CD8-positive, alpha-beta memory T cell (primary cell): ENCODE results near the gene CNNM2. TPM values are rescaled to one million over a fixed set of nuclear protein-coding genes. Genes with fewer than 3 reads are reported as not detected.

ENCODE experiments used
- CTCF ChIA-PET: fragments of 350-600 bp; sonication (Branson Sonifier 250); formaldehyde crosslinking; loops from one replicate; lab custom pipeline; 2021; ENCODE audit warnings: antibody characterized with exemption; lab: Charles Lee
- POLR2A ChIA-PET: fragments of 350-600 bp; sonication (Branson Sonifier 250); formaldehyde crosslinking; loops from one replicate; lab custom pipeline; 2021; ENCODE audit warnings: antibody characterized with exemption; lab: Charles Lee
- DNase-seq, 5 donors: peaks; one replicate each; pipeline versions ENCODE4 v3.0.0 to v3.0.0-alpha.2; 2020 to 2022; ENCODE audit warnings: mixed read lengths in 1 of 5
- H3K27ac ChIP-seq: one replicate; pipeline ENCODE4 v1.7.0; 2013; ENCODE audit warnings: low read depth, mild to moderate bottlenecking, low read length, moderate library complexity
- H3K27me3 ChIP-seq: 2 replicates; pipeline ENCODE4 v1.7.0; 2013; ENCODE audit warnings: low read length, mild to moderate bottlenecking; ENCODE audit not compliant: insufficient read depth, poor library complexity, severe bottlenecking
- H3K36me3 ChIP-seq: 2 replicates; pipeline ENCODE4 v1.7.0; 2013; ENCODE audit warnings: mild to moderate bottlenecking, low read length, moderate library complexity; ENCODE audit not compliant: insufficient read depth
- H3K4me1 ChIP-seq: 2 replicates; pipeline ENCODE4 v1.7.0; 2013; ENCODE audit warnings: mild to moderate bottlenecking, low read length, moderate library complexity; ENCODE audit not compliant: insufficient read depth
- H3K4me3 ChIP-seq: 2 replicates; pipeline ENCODE4 v1.7.0; 2013; ENCODE audit warnings: mild to moderate bottlenecking, low read length
- H3K9me3 ChIP-seq: 2 replicates; pipeline ENCODE4 v1.7.0; 2013; ENCODE audit warnings: mild to moderate bottlenecking, low read length
- H3K27ac Mint-ChIP-seq, 8 donors: one replicate each; pipeline ENCODE4 v1.8.0; 2020 to 2021; ENCODE audit warnings: mixed read lengths in 8 of 8, mild to moderate bottlenecking in 6 of 8, inconsistent platforms in 3 of 8, moderate library complexity in 3 of 8
- H3K27me3 Mint-ChIP-seq, 2 donors: one replicate each; pipeline ENCODE4 v1.8.0; 2020 to 2021; ENCODE audit warnings: mixed read lengths in 2 of 2, mild to moderate bottlenecking in 1 of 2, moderate library complexity in 1 of 2
- H3K36me3 Mint-ChIP-seq, 3 donors: one replicate each; pipeline ENCODE4 v1.8.0; 2020 to 2021; ENCODE audit warnings: mixed read lengths in 3 of 3, inconsistent platforms in 1 of 3, mild to moderate bottlenecking in 1 of 3
- H3K4me1 Mint-ChIP-seq, 3 donors: one replicate each; pipeline ENCODE4 v1.8.0; 2020 to 2021; ENCODE audit warnings: mixed read lengths in 3 of 3, inconsistent platforms in 1 of 3, mild to moderate bottlenecking in 1 of 3
- H3K4me3 Mint-ChIP-seq, 7 donors: one replicate each; pipeline ENCODE4 v1.8.0; 2020 to 2021; ENCODE audit warnings: mixed read lengths in 7 of 7, mild to moderate bottlenecking in 6 of 7, moderate library complexity in 4 of 7, inconsistent platforms in 2 of 7
- H3K9me3 Mint-ChIP-seq, 5 donors: one replicate each; pipeline ENCODE4 v1.8.0; 2020 to 2022; ENCODE audit warnings: mixed read lengths in 5 of 5, mild to moderate bottlenecking in 3 of 5, moderate library complexity in 2 of 5, inconsistent platforms in 1 of 5
- polyA plus RNA-seq: library from polyadenylated mRNA; unstranded; fragments of 300-500 nt; fragmentation: Illumina TruSeq; gene quantifications from one replicate; pipeline ENCODE4 v1.2.3, GENCODE V29; 2021
- total RNA-seq, 2 experiments: library from RNA; stranded (reverse); gene quantifications; one replicate each; pipeline ENCODE4 v1.2.3, GENCODE V29; 2021

CNNM2 gene
- total and polyA plus RNA-seq, 3 experiments from 2014 or later, result 5.0 to 6.2 (median 6.1) TPM

- H3K4me3 ChIP-seq, result no peak overlapping the region
- H3K27me3 ChIP-seq, result no peaks in the 10 kb centered on the region
- Mint-ChIP-seq H3K4me3 (peak overlapping the region in 3 of 7 donors; percentile 4 to 55 (median 13)), H3K4me1 (peaks cover 24 to 28% (median 27%) of the 10 kb centered on the region in 3 donors), H3K27ac (peak overlapping the region in 7 of 8 donors; percentile 45 to 93 (median 68)), H3K9me3 (no peaks in the 10 kb centered on the region), H3K27me3 (no peaks in the 10 kb centered on the region), H3K36me3 (peaks cover 0 to 20% (median 17%) of the 10 kb centered on the region in 3 donors)
- H3K4me1 ChIP-seq, result peaks cover 18% of the 10 kb centered on the region
- ChIA-PET POLR2A (interaction anchor here (0.6 to 1.5 kb wide), 2 partner anchors 152 to 234 kb away, joined by 3 to 6 read pairs; partner anchors contain the start of gene CNNM2), CTCF (interaction anchor here (1.0 to 6.3 kb wide), 5 partner anchors 9 to 235 kb away, joined by 3 to 77 read pairs (median 4); partner anchors contain the start of gene CNNM2)
- no peaks in the 10 kb centered on the region for H3K9me3 ChIP-seq
- H3K36me3 ChIP-seq, result no peaks in the 10 kb centered on the region
- peak; percentile 50 to 83 (median 63) for DNase-seq
- H3K27ac ChIP-seq, result no peak overlapping the region
These were observed 151.6 kb downstream of the CNNM2 start for GRCh38 chr10:103069453-103070331.

DNA sequence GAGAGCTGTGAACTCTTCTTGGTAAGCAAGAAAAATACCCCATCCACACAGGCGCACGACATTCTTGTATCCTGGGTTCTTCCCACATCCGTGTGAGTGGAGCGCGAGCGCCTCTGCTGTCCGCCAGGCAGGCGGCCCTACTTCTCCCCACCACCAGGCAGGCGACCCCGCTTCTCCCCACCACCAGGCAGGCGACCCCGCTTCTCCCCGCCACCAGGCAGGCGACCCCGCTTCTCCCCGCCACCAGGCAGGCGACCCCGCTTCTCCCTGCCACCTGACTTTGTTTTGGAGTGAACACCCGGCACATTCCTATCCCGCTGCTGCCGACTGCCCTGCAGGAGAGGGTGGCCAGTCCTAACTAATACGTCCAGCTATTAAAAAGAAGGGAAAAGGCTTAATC, 154.2 kb downstream of the CNNM2 start:
- DNase-seq, result no peak
- H3K27ac ChIP-seq, result no peak overlapping the region
- H3K36me3 ChIP-seq, result no peaks in the 10 kb centered on the region
- CTCF ChIA-PET, result interaction anchor here (6.3 kb wide), 1 partner anchor 157 kb away, joined by 77 read pairs; the partner anchor contains the start of gene CNNM2
- H3K4me1 Mint-ChIP-seq, result peaks cover 24 to 28% (median 27%) of the 10 kb centered on the region in 3 donors
- H3K4me3 Mint-ChIP-seq, result no peak overlapping the region
- POLR2A ChIA-PET, result no interaction called here
- H3K27me3 ChIP-seq, result no peaks in the 10 kb centered on the region
- H3K4me3 ChIP-seq, result no peak overlapping the region
- no peak overlapping the region for H3K27ac Mint-ChIP-seq
- H3K9me3 ChIP-seq, result no peaks in the 10 kb centered on the region
- peaks cover 18% of the 10 kb centered on the region for H3K4me1 ChIP-seq
- no peaks in the 10 kb centered on the region for H3K27me3 Mint-ChIP-seq
- H3K9me3 Mint-ChIP-seq, result no peaks in the 10 kb centered on the region
- peaks cover under 1 to 39% (median 14%) of the 10 kb centered on the region in 3 donors for H3K36me3 Mint-ChIP-seq

DNA sequence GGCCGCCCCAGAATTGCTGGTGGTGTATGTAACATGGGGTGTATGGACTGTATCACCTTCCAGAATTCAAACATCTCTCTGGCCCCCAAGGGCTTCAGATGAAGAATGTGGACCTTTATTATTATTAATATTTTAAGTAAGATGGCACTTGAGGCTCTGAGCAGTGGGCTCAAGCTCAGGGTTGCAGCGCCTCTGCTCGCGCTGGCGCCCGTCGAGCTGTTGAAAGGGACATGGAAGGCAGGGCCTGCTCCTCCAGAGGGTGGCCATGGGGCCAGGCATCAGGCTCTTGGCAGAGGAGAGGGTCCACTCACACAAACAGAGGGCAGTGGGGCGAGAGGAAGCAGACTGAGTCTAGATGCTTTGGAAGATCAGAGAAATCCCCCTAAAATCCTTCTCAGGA, 154.8 kb downstream of the CNNM2 start:
- Mint-ChIP-seq H3K36me3 (peaks cover 5 to 44% (median 18%) of the 10 kb centered on the region in 3 donors), H3K4me3 (no peak overlapping the region), H3K4me1 (peaks cover 24 to 28% (median 27%) of the 10 kb centered on the region in 3 donors), H3K9me3 (no peaks in the 10 kb centered on the region), H3K27ac (no peak overlapping the region), H3K27me3 (no peaks in the 10 kb centered on the region)
- Histone ChIP-seq H3K36me3 (peaks cover under 1% of the 10 kb centered on the region), H3K27ac (no peak overlapping the region), H3K4me3 (no peak overlapping the region), H3K9me3 (no peaks in the 10 kb centered on the region), H3K27me3 (no peaks in the 10 kb centered on the region), H3K4me1 (peaks cover 18% of the 10 kb centered on the region)
- no peak for DNase-seq
- ChIA-PET POLR2A (no interaction called here), CTCF (interaction anchor here (1.1 kb wide), 1 partner anchor 156 kb away, joined by 3 read pairs; no protein-coding TSS in a partner anchor)

DNA sequence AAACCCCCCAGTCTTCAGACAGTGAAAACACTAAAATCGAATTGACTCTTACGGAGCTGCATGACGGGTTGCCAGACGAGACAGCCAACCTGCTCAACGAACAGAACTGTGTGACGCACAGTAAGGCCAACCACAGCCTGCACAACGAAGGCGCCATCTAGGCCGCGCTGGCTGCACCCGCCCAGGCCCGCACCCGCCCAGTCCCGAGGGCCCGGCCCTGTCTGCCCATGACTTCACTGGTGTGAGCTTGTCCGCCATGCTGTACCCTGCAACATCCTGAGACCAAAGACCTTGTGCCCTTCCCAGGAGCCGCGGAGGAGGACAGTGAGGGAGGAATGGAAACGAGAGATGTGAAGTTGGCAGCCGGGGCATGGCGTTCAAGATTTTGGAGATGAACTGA, 158.9 kb downstream of the CNNM2 start:
- Histone ChIP-seq H3K27me3 (no peaks in the 10 kb centered on the region), H3K4me3 (no peak overlapping the region), H3K36me3 (peaks cover 5% of the 10 kb centered on the region), H3K9me3 (no peaks in the 10 kb centered on the region), H3K27ac (no peak overlapping the region), H3K4me1 (no peaks in the 10 kb centered on the region)
- H3K9me3 Mint-ChIP-seq, result no peaks in the 10 kb centered on the region
- no peaks in the 10 kb centered on the region for H3K4me1 Mint-ChIP-seq
- H3K36me3 Mint-ChIP-seq, result peaks cover 5 to 51% (median 18%) of the 10 kb centered on the region in 3 donors
- H3K27ac Mint-ChIP-seq, result no peak overlapping the region
- POLR2A ChIA-PET, result no interaction called here
- peak overlapping the region in 1 of 7 donors; percentile 65 for H3K4me3 Mint-ChIP-seq
- CTCF ChIA-PET, result interaction anchor here (0.9 kb wide), 1 partner anchor 159 kb away, joined by 3 read pairs; the partner anchor contains the start of gene CNNM2
- H3K27me3 Mint-ChIP-seq, result no peaks in the 10 kb centered on the region
- no peak for DNase-seq

- ChIA-PET POLR2A (no interaction called here), CTCF (no interaction called here)
- no peaks in the 10 kb centered on the region for H3K27me3 Mint-ChIP-seq
- H3K27me3 ChIP-seq, result no peaks in the 10 kb centered on the region
- DNase-seq, result no peak
- no peak overlapping the region for H3K27ac ChIP-seq
- peaks cover 5 to 51% (median 18%) of the 10 kb centered on the region in 3 donors for H3K36me3 Mint-ChIP-seq
- no peak overlapping the region for H3K4me3 Mint-ChIP-seq
- H3K4me1 ChIP-seq, result no peaks in the 10 kb centered on the region
- H3K4me3 ChIP-seq, result no peak overlapping the region
- H3K4me1 Mint-ChIP-seq, result no peaks in the 10 kb centered on the region
- H3K9me3 Mint-ChIP-seq, result no peaks in the 10 kb centered on the region
- H3K36me3 ChIP-seq, result peaks cover 5% of the 10 kb centered on the region
- H3K27ac Mint-ChIP-seq, result peak overlapping the region in 1 of 8 donors; percentile 79
- no peaks in the 10 kb centered on the region for H3K9me3 ChIP-seq
These were observed 159.6 kb downstream of the CNNM2 start for GRCh38 chr10:103077491-103078308.

DNA sequence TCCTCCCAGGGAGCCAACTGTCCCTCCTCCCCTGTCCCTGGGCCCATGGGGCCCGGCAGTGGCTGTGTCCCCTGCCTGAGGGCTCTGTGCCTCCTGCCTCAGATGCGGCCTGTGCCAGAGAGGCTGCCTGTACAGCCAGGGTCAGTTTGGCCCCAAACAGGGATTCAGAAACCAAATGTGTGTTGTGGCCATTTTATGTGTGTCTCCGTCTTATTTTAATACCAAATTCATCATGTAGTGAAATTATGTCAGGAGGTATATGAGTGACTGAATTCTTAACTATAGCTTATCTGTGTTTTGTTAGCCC, 160.2 kb downstream of the CNNM2 start:
- CTCF ChIA-PET, result interaction anchor here (1.2 kb wide), 1 partner anchor 8 kb away, joined by 4 read pairs; no protein-coding TSS in a partner anchor
- H3K27me3 Mint-ChIP-seq, result no peaks in the 10 kb centered on the region
- H3K36me3 Mint-ChIP-seq, result peaks cover 5 to 52% (median 18%) of the 10 kb centered on the region in 3 donors

GRCh38 chr10:103078676-103079075, 160.6 kb downstream of the CNNM2 start:
- H3K9me3 Mint-ChIP-seq, result no peaks in the 10 kb centered on the region
- CTCF ChIA-PET, result interaction anchor here (1.2 kb wide), 1 partner anchor 8 kb away, joined by 4 read pairs; no protein-coding TSS in a partner anchor

More for the DNA sequence above, 160.2 kb downstream of the CNNM2 start:
- Histone ChIP-seq H3K4me3 (no peak overlapping the region), H3K9me3 (no peaks in the 10 kb centered on the region), H3K4me1 (no peaks in the 10 kb centered on the region), H3K36me3 (peaks cover 5% of the 10 kb centered on the region), H3K27me3 (no peaks in the 10 kb centered on the region), H3K27ac (no peak overlapping the region)
- POLR2A ChIA-PET, result no interaction called here
- Mint-ChIP-seq H3K4me3 (no peak overlapping the region), H3K27ac (peak overlapping the region in 1 of 8 donors; percentile 40), H3K4me1 (no peaks in the 10 kb centered on the region), H3K9me3 (no peaks in the 10 kb centered on the region)
- no peak for DNase-seq

More at GRCh38 chr10:103078676-103079075, 160.6 kb downstream of the CNNM2 start:
- Histone ChIP-seq H3K27ac (no peak overlapping the region), H3K4me1 (no peaks in the 10 kb centered on the region), H3K36me3 (peaks cover 5% of the 10 kb centered on the region), H3K9me3 (no peaks in the 10 kb centered on the region), H3K27me3 (no peaks in the 10 kb centered on the region), H3K4me3 (no peak overlapping the region)
- no peak overlapping the region for H3K4me3 Mint-ChIP-seq
- H3K36me3 Mint-ChIP-seq, result peaks cover 5 to 56% (median 18%) of the 10 kb centered on the region in 3 donors
- POLR2A ChIA-PET, result no interaction called here
- DNase-seq, result no peak
- no peaks in the 10 kb centered on the region for H3K27me3 Mint-ChIP-seq
- H3K27ac Mint-ChIP-seq, result peak overlapping the region in 1 of 8 donors; percentile 40
- no peaks in the 10 kb centered on the region for H3K4me1 Mint-ChIP-seq
